Measurements from ENCODE around the gene GRB10.

The GRB10 gene

DNA sequence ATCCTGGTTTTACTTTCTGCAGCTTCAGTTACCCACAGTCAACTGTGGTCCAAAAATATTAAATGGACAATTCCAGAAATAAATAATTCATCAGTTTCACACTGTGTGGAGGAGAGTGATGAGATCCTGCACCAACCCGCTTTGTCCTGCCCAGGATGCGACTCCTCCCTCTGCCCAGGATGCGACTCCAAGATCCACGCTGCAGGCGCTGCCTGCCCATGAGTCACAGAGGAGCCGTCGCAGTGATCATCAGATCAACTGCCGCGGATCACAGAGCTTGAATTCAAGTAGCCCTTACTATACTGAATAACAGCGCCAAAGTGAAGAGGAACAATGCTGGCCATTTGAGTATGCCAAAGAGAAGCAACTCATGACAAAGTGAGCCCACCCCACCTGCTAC lies 61.5 kb downstream of the GRB10 start:
- H3K27me3 ChIP-seq (ENCODE audit: insufficient read depth, low read depth, severe bottlenecking), result no peaks in the 10 kb centered on the region
- no peak overlapping the region for H3K27ac ChIP-seq
- H3K36me3 ChIP-seq, result no peaks in the 10 kb centered on the region
- no peak for DNase-seq
- no peaks in the 10 kb centered on the region for H3K9me3 ChIP-seq (ENCODE audit: severe bottlenecking)
- no peak overlapping the region for H3K4me3 ChIP-seq (ENCODE audit: low read depth, low read length)
- no peak for TF ChIP-seq CTCF (IDR thresholded peaks at IDR 0.05; ENCODE audit: low read depth, low read length)

GRCh38 chr7:50720295-50720694 lies 62.4 kb downstream of the GRB10 start:
- H3K36me3 ChIP-seq, result no peaks in the 10 kb centered on the region
- H3K27me3 ChIP-seq (ENCODE audit: insufficient read depth, low read depth, severe bottlenecking), result no peaks in the 10 kb centered on the region
- no peaks in the 10 kb centered on the region for H3K9me3 ChIP-seq (ENCODE audit: severe bottlenecking)
- no peak for DNase-seq
- no peak for TF ChIP-seq CTCF (IDR thresholded peaks at IDR 0.05; ENCODE audit: low read depth, low read length)
- H3K4me3 ChIP-seq (ENCODE audit: low read depth, low read length), result no peak overlapping the region
- H3K27ac ChIP-seq, result no peak overlapping the region

DNA sequence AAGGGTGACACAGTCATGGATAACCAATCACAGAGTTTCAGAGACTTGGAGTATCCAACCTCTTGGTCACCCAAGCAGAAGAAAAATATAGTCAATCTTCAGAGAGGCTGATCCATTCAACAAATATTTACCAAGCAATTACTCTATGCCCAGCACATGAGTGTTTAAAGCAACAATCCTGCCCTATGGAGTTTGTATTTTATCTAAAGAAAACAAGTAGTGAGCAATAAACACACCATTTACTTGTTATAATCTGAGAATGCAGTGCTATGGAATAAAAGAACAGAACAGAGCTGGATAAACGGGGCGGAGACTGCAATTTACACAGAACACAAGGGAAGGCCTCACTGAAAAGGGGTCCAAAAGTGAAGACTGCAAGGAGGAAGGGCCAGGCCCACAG lies 63.8 kb downstream of the GRB10 start:
- DNase-seq, result no peak
- Histone ChIP-seq H3K27me3 (ENCODE audit: insufficient read depth, low read depth, severe bottlenecking) (no peaks in the 10 kb centered on the region), H3K9me3 (ENCODE audit: severe bottlenecking) (no peaks in the 10 kb centered on the region), H3K27ac (no peak overlapping the region), H3K4me3 (ENCODE audit: low read depth, low read length) (no peak overlapping the region), H3K36me3 (no peaks in the 10 kb centered on the region)
- TF ChIP-seq CTCF (IDR thresholded peaks at IDR 0.05; ENCODE audit: low read depth, low read length), result no peak

GRCh38 chr7:50718311-50718710 lies 64.4 kb downstream of the GRB10 start:
- no peak for TF ChIP-seq CTCF (IDR thresholded peaks at IDR 0.05; ENCODE audit: low read depth, low read length)
- no peaks in the 10 kb centered on the region for H3K9me3 ChIP-seq (ENCODE audit: severe bottlenecking)
- no peak overlapping the region for H3K4me3 ChIP-seq (ENCODE audit: low read depth, low read length)
- no peaks in the 10 kb centered on the region for H3K27me3 ChIP-seq (ENCODE audit: insufficient read depth, low read depth, severe bottlenecking)
- DNase-seq, result no peak
- no peak overlapping the region for H3K27ac ChIP-seq
- H3K36me3 ChIP-seq, result no peaks in the 10 kb centered on the region

DNA sequence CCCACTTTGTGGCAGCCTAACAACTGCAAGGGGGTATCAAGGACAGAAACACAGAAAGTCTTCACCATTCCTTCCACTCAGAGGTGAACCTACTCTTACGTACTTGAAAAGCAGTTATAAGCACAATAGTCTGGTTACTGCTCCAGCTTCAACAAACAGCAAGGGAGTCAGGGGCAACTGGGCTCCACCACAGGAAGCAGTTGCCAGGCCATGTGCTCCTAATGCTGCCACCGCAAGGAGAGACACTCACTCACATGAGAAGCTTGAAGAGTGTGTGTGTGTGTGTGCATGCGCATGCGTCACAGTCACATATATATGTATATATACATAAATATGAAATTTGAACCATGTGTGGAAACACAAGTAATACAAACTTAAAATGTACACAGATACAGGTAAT lies 65.5 kb downstream of the GRB10 start:
- H3K27ac ChIP-seq, result no peak overlapping the region
- H3K27me3 ChIP-seq (ENCODE audit: insufficient read depth, low read depth, severe bottlenecking), result no peaks in the 10 kb centered on the region
- H3K4me3 ChIP-seq (ENCODE audit: low read depth, low read length), result no peak overlapping the region
- DNase-seq, result no peak
- H3K9me3 ChIP-seq (ENCODE audit: severe bottlenecking), result no peaks in the 10 kb centered on the region
- TF ChIP-seq CTCF (IDR thresholded peaks at IDR 0.05; ENCODE audit: low read depth, low read length), result no peak
- H3K36me3 ChIP-seq, result no peaks in the 10 kb centered on the region

- H3K27ac ChIP-seq, result no peak overlapping the region
- H3K36me3 ChIP-seq, result no peaks in the 10 kb centered on the region
- no peaks in the 10 kb centered on the region for H3K9me3 ChIP-seq (ENCODE audit: severe bottlenecking)
- no peak overlapping the region for H3K4me3 ChIP-seq (ENCODE audit: low read depth, low read length)
- no peaks in the 10 kb centered on the region for H3K27me3 ChIP-seq (ENCODE audit: insufficient read depth, low read depth, severe bottlenecking)
- DNase-seq, result no peak
- TF ChIP-seq CTCF (IDR thresholded peaks at IDR 0.05; ENCODE audit: low read depth, low read length), result no peak
Measured at GRCh38 chr7:50714857-50715256, 67.8 kb downstream of the GRB10 start.
